ENCODE data around the gene SMIM22. TPM values are rescaled to one million over a fixed set of nuclear protein-coding genes. Genes with fewer than 3 reads are reported as not detected.

Gene SMIM22
- total RNA-seq, 1 donor from 2014 or later, result not detected

- H3K4me1 Mint-ChIP-seq (ENCODE audit: unreplicated experiment), result no peaks in the 10 kb centered on the region
- TF ChIP-seq CTCF (IDR thresholded peaks at IDR 0.05; ENCODE audit: unreplicated experiment), result no peak
- peaks cover 16% of the 10 kb centered on the region for H3K36me3 Mint-ChIP-seq (ENCODE audit: low read depth, unreplicated experiment)
- peak overlapping the region; percentile 76 for H3K27ac Mint-ChIP-seq (ENCODE audit: unreplicated experiment)
- H3K9me3 Mint-ChIP-seq (ENCODE audit: unreplicated experiment), result no peaks in the 10 kb centered on the region
- H3K27me3 Mint-ChIP-seq (ENCODE audit: unreplicated experiment), result peaks cover 1% of the 10 kb centered on the region
- H3K4me3 Mint-ChIP-seq (ENCODE audit: unreplicated experiment), result peak overlapping the region; percentile 43
- DNase-seq (ENCODE audit: low spot score), result no peak
Measured at GRCh38 chr16:4748682-4749411, 46.3 kb upstream of the SMIM22 start.

- Mint-ChIP-seq H3K4me1 (ENCODE audit: unreplicated experiment) (no peaks in the 10 kb centered on the region), H3K27ac (ENCODE audit: unreplicated experiment) (no peak overlapping the region), H3K36me3 (ENCODE audit: low read depth, unreplicated experiment) (peaks cover 18% of the 10 kb centered on the region), H3K4me3 (ENCODE audit: unreplicated experiment) (no peak overlapping the region), H3K27me3 (ENCODE audit: unreplicated experiment) (peaks cover 1% of the 10 kb centered on the region), H3K9me3 (ENCODE audit: unreplicated experiment) (no peaks in the 10 kb centered on the region)
- no peak for TF ChIP-seq CTCF (IDR thresholded peaks at IDR 0.05; ENCODE audit: unreplicated experiment)
- DNase-seq (ENCODE audit: low spot score), result no peak
Measured at GRCh38 chr16:4749700-4750257, 45.4 kb upstream of the SMIM22 start.

- Mint-ChIP-seq H3K4me3 (ENCODE audit: unreplicated experiment) (no peak overlapping the region), H3K27me3 (ENCODE audit: unreplicated experiment) (peaks cover 1% of the 10 kb centered on the region), H3K36me3 (ENCODE audit: low read depth, unreplicated experiment) (peaks cover 27% of the 10 kb centered on the region), H3K27ac (ENCODE audit: unreplicated experiment) (no peak overlapping the region), H3K4me1 (ENCODE audit: unreplicated experiment) (no peaks in the 10 kb centered on the region), H3K9me3 (ENCODE audit: unreplicated experiment) (no peaks in the 10 kb centered on the region)
- no peak for DNase-seq (ENCODE audit: low spot score)
- no peak for TF ChIP-seq CTCF (IDR thresholded peaks at IDR 0.05; ENCODE audit: unreplicated experiment)
Measured at GRCh38 chr16:4750896-4751295, 44.3 kb upstream of the SMIM22 start.

GRCh38 chr16:4752351-4753100, 42.6 kb upstream of the SMIM22 start:
- no peak for DNase-seq (ENCODE audit: low spot score)
- TF ChIP-seq CTCF (IDR thresholded peaks at IDR 0.05; ENCODE audit: unreplicated experiment), result no peak
- H3K27ac Mint-ChIP-seq (ENCODE audit: unreplicated experiment), result no peak overlapping the region
- H3K36me3 Mint-ChIP-seq (ENCODE audit: low read depth, unreplicated experiment), result peaks cover 32% of the 10 kb centered on the region
- no peaks in the 10 kb centered on the region for H3K4me1 Mint-ChIP-seq (ENCODE audit: unreplicated experiment)
- no peak overlapping the region for H3K4me3 Mint-ChIP-seq (ENCODE audit: unreplicated experiment)
- no peaks in the 10 kb centered on the region for H3K9me3 Mint-ChIP-seq (ENCODE audit: unreplicated experiment)
- H3K27me3 Mint-ChIP-seq (ENCODE audit: unreplicated experiment), result peaks cover 1% of the 10 kb centered on the region

GRCh38 chr16:4753227-4753626, 41.9 kb upstream of the SMIM22 start:
- peaks cover 1% of the 10 kb centered on the region for H3K27me3 Mint-ChIP-seq (ENCODE audit: unreplicated experiment)
- no peak overlapping the region for H3K4me3 Mint-ChIP-seq (ENCODE audit: unreplicated experiment)
- H3K36me3 Mint-ChIP-seq (ENCODE audit: low read depth, unreplicated experiment), result peaks cover 35% of the 10 kb centered on the region
- DNase-seq (ENCODE audit: low spot score), result no peak
- H3K4me1 Mint-ChIP-seq (ENCODE audit: unreplicated experiment), result no peaks in the 10 kb centered on the region
- H3K9me3 Mint-ChIP-seq (ENCODE audit: unreplicated experiment), result no peaks in the 10 kb centered on the region
- H3K27ac Mint-ChIP-seq (ENCODE audit: unreplicated experiment), result no peak overlapping the region
- no peak for TF ChIP-seq CTCF (IDR thresholded peaks at IDR 0.05; ENCODE audit: unreplicated experiment)

Measured in endothelial cell (in vitro differentiated cells).